Sigmoid colon (tissue), 7 donors: Measurements from ENCODE around the gene SRSF9. TPM values are rescaled to one million over a fixed set of nuclear protein-coding genes. Genes with fewer than 3 reads are reported as not detected.
"Not testable (repeated sequence)": the region's sequence is repeated elsewhere in the genome, so short reads cannot be mapped to it uniquely, and the experiment has no call there.

Experiments used
- DNase-seq: peaks from one replicate; pipeline ENCODE4 v3.0.0-alpha.2; 2019
- H3K27ac ChIP-seq, 4 donors: fragments of 200-600 bp; sonication (generic); one replicate each; pipeline ENCODE4 v1.5.1; 2016 to 2019; ENCODE audit warnings: mild to moderate bottlenecking in 1 of 4
- H3K27me3 ChIP-seq, 3 donors: fragments of 200-600 bp; sonication (generic); one replicate each; pipeline ENCODE4 v1.5.1; 2019; ENCODE audit warnings: mild to moderate bottlenecking in 1 of 3
- H3K36me3 ChIP-seq, 4 donors: fragments of 200-600 bp; sonication (generic); one replicate each; pipeline ENCODE4 v1.5.1; 2016 to 2019
- H3K4me1 ChIP-seq, 4 donors: fragments of 200-600 bp; sonication (generic); one replicate each; pipeline ENCODE4 v1.5.1; 2017 to 2019
- H3K4me3 ChIP-seq, 4 donors: fragments of 200-600 bp; sonication (generic); one replicate each; pipeline ENCODE4 v1.5.1; 2017 to 2019; ENCODE audit warnings: mild to moderate bottlenecking in 2 of 4, moderate library complexity in 1 of 4
- H3K9me3 ChIP-seq, 4 donors: fragments of 200-600 bp in 3 of 4; sonication (generic) in 3 of 4; one replicate each; pipeline versions ENCODE4 v1.5.1 to v1.6.1; 2013 to 2019
- CTCF ChIP-seq, 4 experiments: fragments of 450-650 bp in 3 of 4; fragments of 200-600 bp in 1 of 4; IDR thresholded peaks; one replicate each; pipeline ENCODE4 v1.5.1; 2016 to 2019; ENCODE audit warnings: antibody characterized with exemption in 4 of 4, mild to moderate bottlenecking in 3 of 4, moderate library complexity in 2 of 4
- EP300 ChIP-seq, 4 donors: sonication (generic); formaldehyde crosslinking; IDR thresholded peaks; one replicate each; pipeline ENCODE4 v1.6.1; 2017; ENCODE audit warnings: antibody characterized with exemption in 4 of 4
- POLR2A ChIP-seq, 2 donors: fragments of 450-650 bp; IDR thresholded peaks; one replicate each; pipeline ENCODE4 v1.6.1; 2016; ENCODE audit warnings: antibody characterized with exemption in 2 of 2, mild to moderate bottlenecking in 2 of 2, moderate library complexity in 2 of 2
- POLR2AphosphoS5 ChIP-seq, 4 donors: sonication (generic); formaldehyde crosslinking; IDR thresholded peaks; one replicate each; pipeline ENCODE4 v1.6.1; 2017; ENCODE audit warnings: antibody characterized with exemption in 4 of 4
- WGBS, 2 donors: extraction: QIAGEN DNeasy Blood & Tissue Kit; methylation state at CpG; one replicate each; pipeline ENCODE4 v1.1.7; 2013; 5-methylcytosine and 5-hydroxymethylcytosine counted together
- intact Hi-C: fragments of 100-400 bp; cut with DNase I; formaldehyde crosslinking; loops from one replicate; pipeline ENCODE4 v1.15.1; 2023
- polyA plus RNA-seq, 3 donors: library from polyadenylated mRNA; stranded (reverse); fragments of 200-250 nt; gene quantifications; one replicate each; pipeline ENCODE4 v1.2.3, GENCODE V29; 2013
- total RNA-seq, 4 donors: library from RNA; depleted of rRNA; stranded (reverse); fragments of >200 nt; gene quantifications; one replicate each; pipeline ENCODE4 v1.1.0, GENCODE V29; 2016
- donor health status: healthy with polysubstance abuse.
- donor health status: Bipolar disorder and iron deficiency.
- donor health status: healthy.

The SRSF9 gene
- total and polyA plus RNA-seq, 7 donors: 41.4 to 187 (median 55.1) TPM

GRCh38 chr12:120490833-120491512, 21.4 kb upstream of the SRSF9 start:
- Histone ChIP-seq H3K4me3 (no peak overlapping the region), H3K9me3 (no peaks in the 10 kb centered on the region), H3K27ac (no peak overlapping the region), H3K27me3 (no peaks in the 10 kb centered on the region), H3K36me3 (peaks cover 0 to 12% (median 0%) of the 10 kb centered on the region in 4 donors), H3K4me1 (peaks cover 0 to 10% (median 7%) of the 10 kb centered on the region in 4 donors)
- TF ChIP-seq CTCF (IDR thresholded peaks at IDR 0.05) (no peak), EP300 (IDR thresholded peaks at IDR 0.05) (no peak), POLR2AphosphoS5 (IDR thresholded peaks at IDR 0.05) (no peak), POLR2A (IDR thresholded peaks at IDR 0.05) (no peak)
- 97 to 98% methylated on average over 2 of the region's 2 CpGs for WGBS, 2 donors
- intact Hi-C loops: no loop called here
- no peak for DNase-seq

GRCh38 chr12:120490325-120490724, 20.8 kb upstream of the SRSF9 start:
- peaks cover 0 to 7% (median 4%) of the 10 kb centered on the region in 4 donors for H3K4me1 ChIP-seq
- intact Hi-C loops: no loop called here
- 95 to 96% methylated on average over 5 of the region's 5 CpGs for WGBS, 2 donors

GRCh38 chr12:120489018-120489417, 19.5 kb upstream of the SRSF9 start:
- Histone ChIP-seq H3K4me1 (no peaks in the 10 kb centered on the region), H3K4me3 (no peak overlapping the region), H3K36me3 (peaks cover 0 to 12% (median 0%) of the 10 kb centered on the region in 4 donors), H3K27me3 (no peaks in the 10 kb centered on the region), H3K27ac (no peak overlapping the region), H3K9me3 (no peaks in the 10 kb centered on the region)
- WGBS, 2 donors: 23 to 77% methylated on average over 4 of the region's 4 CpGs
- no peak for DNase-seq
- intact Hi-C loops: no loop called here
- TF ChIP-seq CTCF (IDR thresholded peaks at IDR 0.05) (no peak), EP300 (IDR thresholded peaks at IDR 0.05) (no peak), POLR2AphosphoS5 (IDR thresholded peaks at IDR 0.05) (no peak), POLR2A (IDR thresholded peaks at IDR 0.05) (no peak)

More at GRCh38 chr12:120490325-120490724, 20.8 kb upstream of the SRSF9 start:
- DNase-seq: no peak
- peaks cover 0 to 12% (median 0%) of the 10 kb centered on the region in 4 donors for H3K36me3 ChIP-seq
- H3K27me3 ChIP-seq: no peaks in the 10 kb centered on the region
- TF ChIP-seq POLR2AphosphoS5 (IDR thresholded peaks at IDR 0.05) (no peak), CTCF (IDR thresholded peaks at IDR 0.05) (no peak), POLR2A (IDR thresholded peaks at IDR 0.05) (no peak), EP300 (IDR thresholded peaks at IDR 0.05) (no peak)
- H3K27ac ChIP-seq: no peak overlapping the region
- H3K9me3 ChIP-seq: no peaks in the 10 kb centered on the region
- H3K4me3 ChIP-seq: no peak overlapping the region

GRCh38 chr12:120488057-120488640, 18.6 kb upstream of the SRSF9 start:
- TF ChIP-seq EP300 (IDR thresholded peaks at IDR 0.05) (no peak), CTCF (IDR thresholded peaks at IDR 0.05) (no peak), POLR2A (IDR thresholded peaks at IDR 0.05) (no peak), POLR2AphosphoS5 (IDR thresholded peaks at IDR 0.05) (no peak)
- Histone ChIP-seq H3K9me3 (no peaks in the 10 kb centered on the region), H3K4me1 (no peaks in the 10 kb centered on the region), H3K36me3 (peaks cover 0 to 12% (median 0%) of the 10 kb centered on the region in 4 donors), H3K4me3 (no peak overlapping the region), H3K27ac (no peak overlapping the region), H3K27me3 (no peaks in the 10 kb centered on the region)
- intact Hi-C loops: no loop called here
- WGBS, 2 donors: 77 to 78% methylated on average over 5 of the region's 5 CpGs
- DNase-seq: no peak

- H3K9me3 ChIP-seq, H3K4me3 ChIP-seq, intact Hi-C loops, H3K27ac ChIP-seq, H3K27me3 ChIP-seq, H3K4me1 ChIP-seq, DNase-seq: not testable (repeated sequence)
- WGBS, 2 donors: 93 to 95% methylated on average over 7 of the region's 7 CpGs
- H3K36me3 ChIP-seq: peaks cover 0 to 12% (median 0%) of the 10 kb centered on the region in 4 donors
These were observed 18.0 kb upstream of the SRSF9 start for GRCh38 chr12:120487552-120487951.
